Right hindlimb (tissue), 1 donor: ENCODE results near the gene HDGFL2.

Experiments
- DNase-seq: peaks from one replicate; pipeline ENCODE4 v3.0.0-alpha.2; 2018

The HDGFL2 gene

GRCh38 chr19:4499855-4500254 is 27.8 kb downstream of the HDGFL2 start:
- no peak for DNase-seq

GRCh38 chr19:4500841-4501591 is 28.9 kb downstream of the HDGFL2 start:
- DNase-seq: no peak

- no peak for DNase-seq
These were observed 29.6 kb downstream of the HDGFL2 start for GRCh38 chr19:4501691-4502090.

GRCh38 chr19:4502282-4503131 is 30.4 kb downstream of the HDGFL2 start:
- no peak for DNase-seq

- DNase-seq: no peak
These were observed 31.2 kb downstream of the HDGFL2 start for GRCh38 chr19:4503132-4503824.

GRCh38 chr19:4503825-4504170 is 31.7 kb downstream of the HDGFL2 start:
- no peak for DNase-seq

- peak; percentile 73 for DNase-seq
These were observed 32.2 kb downstream of the HDGFL2 start for GRCh38 chr19:4504297-4504701.

- no peak for DNase-seq
These were observed 32.9 kb downstream of the HDGFL2 start for GRCh38 chr19:4504891-4505569.

GRCh38 chr19:4505570-4506448 is 33.7 kb downstream of the HDGFL2 start:
- no peak for DNase-seq

- no peak for DNase-seq
These were observed 34.5 kb downstream of the HDGFL2 start for GRCh38 chr19:4506449-4507149.

- DNase-seq: no peak
These were observed 35.0 kb downstream of the HDGFL2 start for GRCh38 chr19:4507150-4507452.

GRCh38 chr19:4507804-4508203 is 35.7 kb downstream of the HDGFL2 start:
- no peak for DNase-seq

GRCh38 chr19:4508698-4509097 is 36.6 kb downstream of the HDGFL2 start:
- DNase-seq: no peak

- DNase-seq: no peak
These were observed 38.5 kb downstream of the HDGFL2 start for GRCh38 chr19:4510435-4511255.

GRCh38 chr19:4511300-4512054 is 39.4 kb downstream of the HDGFL2 start:
- DNase-seq: no peak

GRCh38 chr19:4512070-4512469 is 40.0 kb downstream of the HDGFL2 start:
- DNase-seq: no peak

GRCh38 chr19:4513248-4513647 is 41.2 kb downstream of the HDGFL2 start:
- no peak for DNase-seq

GRCh38 chr19:4515732-4516131 is 43.6 kb downstream of the HDGFL2 start:
- no peak for DNase-seq

GRCh38 chr19:4516199-4516938 is 44.3 kb downstream of the HDGFL2 start:
- DNase-seq: no peak
